PC-9 (cell line): ENCODE measurements around the gene GARNL3.

Experiments
- CTCF ChIP-seq: fragments of 200-600 bp; sonication (generic); conservative IDR thresholded peaks from 2 replicates; pipeline ENCODE4 v1.6.1; 2017; ENCODE audit warnings: mixed run types, antibody characterized with exemption, mild to moderate bottlenecking, moderate library complexity
- EZH2 ChIP-seq: fragments of 200-600 bp; sonication (generic); IDR thresholded peaks from 2 replicates; pipeline ENCODE4 v1.8.0; 2017; ENCODE audit warnings: antibody characterized with exemption, low read depth

- no peak for TF ChIP-seq CTCF
- TF ChIP-seq EZH2 = no peak
These were observed 142.9 kb downstream of the GARNL3 start for GRCh38 chr9:127407492-127407843.
